BE2C (cell line): ENCODE data around the gene GALR2.

Source experiments
- DNase-seq: peaks from one replicate; pipeline ENCODE4 v3.0.0-alpha.2; 2020
- H3K27me3 ChIP-seq: fragments of 250-450 bp; sonication (Bioruptor Pico); 2 replicates; pipeline ENCODE4 v1.5.1; 2020; ENCODE audit warnings: mild to moderate bottlenecking
- H3K36me3 ChIP-seq: fragments of 250-450 bp; sonication (Bioruptor Pico); 2 replicates; pipeline ENCODE4 v1.5.1; 2020; ENCODE audit warnings: mild to moderate bottlenecking
- H3K4me1 ChIP-seq: fragments of 250-450 bp; sonication (Bioruptor Pico); 2 replicates; pipeline ENCODE4 v1.5.1; 2020
- H3K4me3 ChIP-seq: 2 replicates; pipeline ENCODE4 v1.5.1; 2011; ENCODE audit warnings: low read depth, low read length
- H3K9me3 ChIP-seq: fragments of 250-450 bp; sonication (Bioruptor Pico); 2 replicates; pipeline ENCODE4 v1.5.1; 2020
- TF ChIP-seq, protein P1 (sequence below): IDR thresholded peaks from 2 replicates; pipeline ENCODE4 v1.5.1; 2012; ENCODE audit warnings: mild to moderate bottlenecking, low read depth, low read length

Gene GALR2

DNA sequence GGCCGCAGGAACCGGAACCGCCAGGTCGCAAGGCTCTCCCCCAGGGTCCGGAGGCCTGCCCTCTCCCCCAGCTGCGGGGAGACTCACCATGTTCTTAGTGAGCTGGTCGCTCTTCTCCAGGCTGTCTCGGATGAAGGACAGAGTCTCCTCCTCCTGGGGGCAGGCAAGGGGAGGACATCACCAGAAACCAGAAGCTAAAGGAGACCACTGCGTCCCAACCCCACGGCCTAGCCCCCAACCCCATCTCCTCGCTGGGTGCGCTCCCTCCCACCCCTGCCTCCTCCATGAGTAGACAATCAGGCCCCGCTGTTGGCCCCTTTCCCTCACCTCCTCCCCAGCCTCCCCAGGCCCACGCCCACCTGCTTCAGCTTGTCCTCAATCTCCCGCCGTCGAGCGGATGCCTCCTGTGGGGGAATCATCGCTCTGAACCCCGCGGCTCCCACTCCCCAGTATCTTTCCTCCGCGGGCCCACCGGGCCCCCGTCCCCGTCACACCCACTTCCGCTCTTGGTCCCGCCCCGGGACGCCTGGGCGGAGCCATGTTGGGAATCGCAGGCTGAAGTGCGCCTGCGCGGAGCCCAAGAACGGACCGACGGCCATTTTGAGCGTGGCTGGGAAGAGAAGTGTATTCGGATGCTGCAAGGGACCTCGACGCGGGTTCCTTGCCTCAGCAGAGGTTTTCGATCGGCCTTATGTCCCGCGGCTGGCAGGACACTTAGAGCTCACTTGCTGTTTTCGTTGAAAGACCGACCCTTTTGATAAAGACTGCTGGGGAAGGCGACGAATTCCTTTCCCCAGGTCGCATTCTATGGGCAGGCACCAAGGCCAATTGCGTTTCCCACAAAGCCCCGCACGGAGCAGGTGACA lies 28.9 kb downstream of the GALR2 start, which contains the start of gene EXOC7:
TSS of gene EXOC7 (minus strand) at position 514 of the 866 bp plus-strand sequence. CDS start at position 419, 95 bp downstream.
- peak; percentile 94 for DNase-seq
- H3K4me3 ChIP-seq = peak within 1 kb of the TSS; percentile 88
- peaks cover 4% of the 10 kb centered on the region for H3K4me1 ChIP-seq
- H3K9me3 ChIP-seq = no peaks in the 10 kb centered on the region
- H3K27me3 ChIP-seq = no peaks in the 10 kb centered on the region
- TF ChIP-seq, protein P1, sequence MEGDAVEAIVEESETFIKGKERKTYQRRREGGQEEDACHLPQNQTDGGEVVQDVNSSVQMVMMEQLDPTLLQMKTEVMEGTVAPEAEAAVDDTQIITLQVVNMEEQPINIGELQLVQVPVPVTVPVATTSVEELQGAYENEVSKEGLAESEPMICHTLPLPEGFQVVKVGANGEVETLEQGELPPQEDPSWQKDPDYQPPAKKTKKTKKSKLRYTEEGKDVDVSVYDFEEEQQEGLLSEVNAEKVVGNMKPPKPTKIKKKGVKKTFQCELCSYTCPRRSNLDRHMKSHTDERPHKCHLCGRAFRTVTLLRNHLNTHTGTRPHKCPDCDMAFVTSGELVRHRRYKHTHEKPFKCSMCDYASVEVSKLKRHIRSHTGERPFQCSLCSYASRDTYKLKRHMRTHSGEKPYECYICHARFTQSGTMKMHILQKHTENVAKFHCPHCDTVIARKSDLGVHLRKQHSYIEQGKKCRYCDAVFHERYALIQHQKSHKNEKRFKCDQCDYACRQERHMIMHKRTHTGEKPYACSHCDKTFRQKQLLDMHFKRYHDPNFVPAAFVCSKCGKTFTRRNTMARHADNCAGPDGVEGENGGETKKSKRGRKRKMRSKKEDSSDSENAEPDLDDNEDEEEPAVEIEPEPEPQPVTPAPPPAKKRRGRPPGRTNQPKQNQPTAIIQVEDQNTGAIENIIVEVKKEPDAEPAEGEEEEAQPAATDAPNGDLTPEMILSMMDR = no peak
- peaks cover 15% of the 10 kb centered on the region for H3K36me3 ChIP-seq

- H3K27me3 ChIP-seq = no peaks in the 10 kb centered on the region
- peaks cover 4% of the 10 kb centered on the region for H3K4me1 ChIP-seq
- H3K4me3 ChIP-seq = peak overlapping the region; percentile 88
- TF ChIP-seq, protein P1 = no peak
- H3K9me3 ChIP-seq = no peaks in the 10 kb centered on the region
- H3K36me3 ChIP-seq = peaks cover 15% of the 10 kb centered on the region
- DNase-seq = no peak
Observed at GRCh38 chr17:76104140-76104895, 29.7 kb downstream of the GALR2 start.

DNA sequence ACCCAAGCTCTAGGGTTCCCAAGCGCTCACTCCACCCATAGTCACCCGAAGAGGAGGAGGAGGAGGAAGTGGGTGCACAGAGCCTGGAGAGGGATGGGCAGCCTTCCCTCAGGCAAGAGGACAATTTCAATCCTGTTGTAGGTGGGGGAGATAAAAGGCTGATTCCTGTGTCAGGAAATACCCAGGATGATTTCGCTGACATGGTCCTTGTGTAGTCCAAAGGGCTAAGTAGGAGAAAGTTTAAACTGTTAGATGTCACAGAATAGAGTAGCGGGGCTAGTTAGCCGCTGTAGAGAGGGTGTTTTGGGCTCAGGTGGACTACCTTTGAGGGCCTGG lies 30.3 kb downstream of the GALR2 start:
- TF ChIP-seq, protein P1 = no peak
- H3K27me3 ChIP-seq = no peaks in the 10 kb centered on the region
- DNase-seq = no peak
- peaks cover 11% of the 10 kb centered on the region for H3K36me3 ChIP-seq
- H3K4me3 ChIP-seq = no peak overlapping the region
- H3K9me3 ChIP-seq = no peaks in the 10 kb centered on the region
- peaks cover 4% of the 10 kb centered on the region for H3K4me1 ChIP-seq

- no peak for DNase-seq
- H3K36me3 ChIP-seq = peaks cover under 1% of the 10 kb centered on the region; the same call in 1 of the 2 replicates
- no peaks in the 10 kb centered on the region for H3K9me3 ChIP-seq
- no peaks in the 10 kb centered on the region for H3K27me3 ChIP-seq
- H3K4me1 ChIP-seq = peaks cover 4% of the 10 kb centered on the region
- H3K4me3 ChIP-seq = no peak overlapping the region
- TF ChIP-seq, protein P1 = no peak
Observed at GRCh38 chr17:76106703-76107102, 32.1 kb downstream of the GALR2 start.

GRCh38 chr17:76107509-76107908 lies 32.9 kb downstream of the GALR2 start:
- DNase-seq = no peak
- Histone ChIP-seq H3K27me3 (no peaks in the 10 kb centered on the region), H3K9me3 (no peaks in the 10 kb centered on the region), H3K4me3 (no peak overlapping the region), H3K36me3 (no peaks in the 10 kb centered on the region), H3K4me1 (peaks cover 4% of the 10 kb centered on the region)
- TF ChIP-seq, protein P1 = peak; percentile 48
